Measurements from ENCODE around the gene KLHL29.

The KLHL29 gene

DNA sequence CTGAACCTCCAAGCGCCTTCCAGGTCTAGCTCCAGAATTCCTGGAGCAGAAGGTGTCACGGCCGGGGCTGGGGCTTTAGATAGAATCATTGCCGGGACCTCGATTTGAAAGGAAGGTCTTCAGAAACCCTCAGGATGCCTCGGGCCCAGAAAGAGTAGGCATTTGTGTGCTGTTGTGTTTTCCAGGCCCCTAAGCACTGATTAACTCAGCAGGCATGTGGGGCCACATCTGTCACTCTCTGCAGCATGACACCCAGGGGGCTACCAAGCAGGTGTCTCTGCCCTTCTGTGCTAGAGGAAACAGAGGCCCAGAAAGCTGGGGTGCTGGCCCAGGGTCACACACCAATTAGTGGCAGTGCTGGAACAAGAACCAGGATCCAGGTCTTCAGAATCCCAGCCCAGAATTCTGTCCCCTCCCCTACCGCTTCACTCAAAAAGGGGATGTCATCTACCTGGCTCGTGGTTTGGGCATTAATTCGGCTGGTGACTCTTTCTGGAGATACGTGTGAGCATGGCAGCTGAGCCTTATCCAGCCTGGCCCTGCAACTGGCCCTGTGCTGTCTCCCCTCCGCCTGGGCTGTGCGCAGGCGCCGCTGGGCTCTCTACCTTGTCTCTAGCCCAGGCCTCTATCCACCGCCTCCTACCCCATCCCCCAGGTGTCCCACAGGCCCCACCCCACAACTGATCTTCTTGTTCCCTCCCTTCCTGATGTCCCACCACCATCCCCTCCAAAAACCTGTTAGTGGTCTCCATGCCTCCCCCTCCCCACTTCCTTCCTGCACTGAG is 296.6 kb downstream of the KLHL29 start:
- no peak overlapping the region for H3K27ac ChIP-seq
- no peak for TF ChIP-seq ZFX (IDR thresholded peaks at IDR 0.05)
- TF ChIP-seq, protein P1, sequence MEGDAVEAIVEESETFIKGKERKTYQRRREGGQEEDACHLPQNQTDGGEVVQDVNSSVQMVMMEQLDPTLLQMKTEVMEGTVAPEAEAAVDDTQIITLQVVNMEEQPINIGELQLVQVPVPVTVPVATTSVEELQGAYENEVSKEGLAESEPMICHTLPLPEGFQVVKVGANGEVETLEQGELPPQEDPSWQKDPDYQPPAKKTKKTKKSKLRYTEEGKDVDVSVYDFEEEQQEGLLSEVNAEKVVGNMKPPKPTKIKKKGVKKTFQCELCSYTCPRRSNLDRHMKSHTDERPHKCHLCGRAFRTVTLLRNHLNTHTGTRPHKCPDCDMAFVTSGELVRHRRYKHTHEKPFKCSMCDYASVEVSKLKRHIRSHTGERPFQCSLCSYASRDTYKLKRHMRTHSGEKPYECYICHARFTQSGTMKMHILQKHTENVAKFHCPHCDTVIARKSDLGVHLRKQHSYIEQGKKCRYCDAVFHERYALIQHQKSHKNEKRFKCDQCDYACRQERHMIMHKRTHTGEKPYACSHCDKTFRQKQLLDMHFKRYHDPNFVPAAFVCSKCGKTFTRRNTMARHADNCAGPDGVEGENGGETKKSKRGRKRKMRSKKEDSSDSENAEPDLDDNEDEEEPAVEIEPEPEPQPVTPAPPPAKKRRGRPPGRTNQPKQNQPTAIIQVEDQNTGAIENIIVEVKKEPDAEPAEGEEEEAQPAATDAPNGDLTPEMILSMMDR (conservative IDR thresholded peaks at IDR 0.05), result no peak

DNA sequence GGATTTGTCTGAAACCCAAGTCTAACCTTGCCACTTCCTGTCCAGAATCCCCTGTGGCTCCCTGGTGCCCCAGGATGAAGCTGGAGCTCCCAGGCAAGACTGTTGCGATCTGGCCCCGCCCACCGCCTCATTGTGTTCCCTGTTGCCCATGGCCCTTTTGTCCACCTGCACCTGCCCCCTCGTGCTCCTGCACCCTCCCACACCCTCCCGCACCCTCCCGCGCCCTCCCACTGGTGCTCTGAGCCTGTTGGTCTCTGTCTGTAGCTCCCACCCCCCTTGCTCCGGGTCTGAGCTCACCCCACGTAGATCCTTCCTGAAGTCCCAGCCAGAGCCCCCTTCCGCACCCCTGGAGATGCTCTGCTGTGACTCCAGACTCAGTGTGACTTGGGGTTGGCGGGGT is 297.5 kb downstream of the KLHL29 start:
- TF ChIP-seq, protein P1 (conservative IDR thresholded peaks at IDR 0.05), result no peak
- TF ChIP-seq ZFX (IDR thresholded peaks at IDR 0.05), result no peak
- no peak overlapping the region for H3K27ac ChIP-seq

DNA sequence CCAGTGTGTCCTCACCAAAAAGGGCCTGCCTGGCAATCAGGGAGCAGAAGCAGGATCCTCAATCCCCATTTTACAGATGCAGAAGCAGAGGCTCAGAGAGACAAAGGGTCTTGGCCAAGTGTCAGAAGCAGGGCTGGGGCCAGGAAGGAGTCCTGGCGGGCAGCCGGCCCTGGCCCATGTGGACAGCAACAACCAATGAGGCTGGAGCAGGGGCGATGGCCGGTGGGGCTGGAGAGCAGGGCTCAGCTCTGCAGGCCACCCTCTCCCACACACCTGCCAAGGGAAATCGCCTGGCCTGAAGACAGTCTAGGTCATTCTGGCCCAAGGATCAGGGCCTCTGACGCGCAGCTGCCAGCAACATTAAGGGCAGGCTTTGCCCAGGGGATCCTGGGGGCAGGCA is 298.0 kb downstream of the KLHL29 start:
- no peak overlapping the region for H3K27ac ChIP-seq
- TF ChIP-seq, protein P1 (conservative IDR thresholded peaks at IDR 0.05), result no peak
- no peak for TF ChIP-seq ZFX (IDR thresholded peaks at IDR 0.05)

DNA sequence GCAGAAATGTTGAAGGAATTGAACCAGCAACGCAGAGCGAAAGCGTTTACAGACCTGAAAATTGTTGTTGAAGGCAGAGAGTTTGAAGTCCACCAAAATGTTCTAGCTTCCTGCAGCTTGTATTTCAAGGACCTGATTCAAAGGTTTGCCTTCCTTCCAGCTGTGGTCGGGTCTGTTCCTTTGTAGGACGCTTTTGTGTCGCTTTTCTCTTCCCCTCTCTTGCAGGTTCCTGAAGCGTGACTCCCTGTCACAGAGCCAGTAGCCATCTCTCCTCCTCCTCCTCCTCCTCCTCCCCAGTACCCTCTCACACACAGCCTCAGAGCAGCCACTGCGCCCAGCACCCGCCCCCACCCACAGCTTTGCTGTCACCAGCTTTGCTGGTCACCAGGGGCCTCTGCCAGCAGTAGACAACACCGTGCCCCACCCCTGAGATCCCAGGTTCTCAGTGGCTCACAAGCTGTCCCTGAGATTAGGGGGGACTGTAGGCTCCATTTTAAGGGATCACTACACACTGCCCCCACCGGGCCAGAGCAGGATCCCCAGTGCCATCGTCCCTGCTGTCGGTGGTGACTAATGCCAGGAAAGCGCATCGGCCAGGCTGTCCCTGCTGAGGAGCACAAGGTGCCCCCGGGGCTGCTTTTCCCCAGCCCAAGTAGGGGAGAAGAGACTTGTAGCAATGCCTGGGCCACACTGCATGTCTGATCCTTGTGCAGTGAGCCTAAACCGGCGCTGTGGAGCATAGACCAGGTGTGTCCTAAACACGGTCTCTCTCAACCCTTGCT is 299.6 kb downstream of the KLHL29 start:
- no peak overlapping the region for H3K27ac ChIP-seq
- TF ChIP-seq, protein P1 (conservative IDR thresholded peaks at IDR 0.05), result no peak
- TF ChIP-seq ZFX (IDR thresholded peaks at IDR 0.05), result no peak

DNA sequence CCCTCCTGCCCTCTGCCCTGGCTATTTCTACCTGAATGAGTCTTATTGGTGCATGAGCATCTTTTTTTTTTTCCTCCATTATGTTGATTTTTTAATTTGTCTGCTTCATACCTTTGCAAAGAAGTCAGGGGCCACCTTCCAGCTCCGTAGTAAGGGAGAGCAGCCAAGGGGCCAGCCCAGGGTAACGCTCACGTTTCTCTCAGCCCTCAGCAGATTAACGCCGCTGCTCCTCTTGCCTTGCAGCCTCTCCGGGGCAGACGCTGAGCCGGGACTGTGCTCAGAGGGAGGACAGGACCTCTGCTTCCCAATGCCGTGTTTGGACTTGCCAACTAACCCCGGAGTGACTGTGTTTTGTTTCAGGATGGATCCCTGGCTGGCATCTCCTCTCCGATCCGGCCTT is 300.2 kb downstream of the KLHL29 start:
- H3K27ac ChIP-seq, result no peak overlapping the region
- TF ChIP-seq, protein P1 (conservative IDR thresholded peaks at IDR 0.05), result no peak
- no peak for TF ChIP-seq ZFX (IDR thresholded peaks at IDR 0.05)

DNA sequence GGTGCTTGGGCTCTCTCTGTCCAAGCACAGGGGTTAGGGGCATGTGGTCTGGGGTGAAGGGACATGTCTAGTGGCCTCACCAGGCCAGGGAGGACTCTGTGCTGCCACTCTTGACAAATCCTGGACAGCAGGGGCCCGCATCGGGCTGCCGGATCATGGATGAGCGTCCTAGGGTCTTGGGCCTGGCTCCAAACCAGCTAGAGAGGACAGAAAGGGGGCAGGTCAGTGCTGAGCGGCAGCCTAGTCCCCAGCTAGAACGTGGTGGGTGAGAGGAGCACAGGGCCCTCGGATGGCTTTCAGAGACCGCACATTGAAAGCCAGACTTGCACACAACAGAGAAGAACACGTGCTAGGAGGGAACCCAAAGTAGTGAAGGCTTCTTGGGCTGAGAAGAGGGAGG is 300.7 kb downstream of the KLHL29 start:
- H3K27ac ChIP-seq, result no peak overlapping the region
- no peak for TF ChIP-seq ZFX (IDR thresholded peaks at IDR 0.05)
- TF ChIP-seq, protein P1 (conservative IDR thresholded peaks at IDR 0.05), result no peak

DNA sequence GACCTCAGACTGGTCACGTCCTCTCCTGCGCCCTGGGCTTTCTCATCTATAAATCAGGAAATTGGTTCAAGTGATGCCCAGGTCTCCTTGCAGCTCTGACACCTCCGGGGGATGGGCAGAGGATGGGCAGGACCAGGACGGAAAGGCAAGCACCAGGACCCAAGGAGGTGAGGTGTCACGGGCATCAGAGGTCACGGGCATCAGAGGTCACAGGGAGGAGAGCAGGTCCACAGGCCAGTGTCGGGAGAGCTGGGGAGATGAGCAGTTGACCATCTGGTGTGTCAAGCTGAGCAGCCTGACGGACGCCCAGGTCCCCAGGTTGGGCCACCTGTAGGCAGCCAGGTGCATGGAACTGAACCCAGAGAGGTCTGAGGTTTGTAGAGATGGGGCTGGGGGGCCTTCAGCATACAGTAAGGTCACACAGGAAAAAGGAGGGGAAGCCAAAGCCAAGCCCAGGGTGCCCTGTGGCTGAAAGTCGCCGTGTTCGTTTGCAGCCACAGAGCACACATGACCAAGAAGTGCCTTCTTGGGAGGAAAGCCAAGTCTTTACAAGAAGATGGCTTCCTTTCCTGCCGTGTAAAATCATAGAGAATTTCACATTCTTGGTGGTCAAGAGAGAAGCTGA is 301.5 kb downstream of the KLHL29 start:
- TF ChIP-seq ZFX (IDR thresholded peaks at IDR 0.05), result no peak
- TF ChIP-seq, protein P1 (conservative IDR thresholded peaks at IDR 0.05), result no peak
- no peak overlapping the region for H3K27ac ChIP-seq
